Mesendoderm (in vitro differentiated cells): ENCODE measurements around the gene COX19.
"Not testable (repeated sequence)": the region's sequence is repeated elsewhere in the genome, so short reads cannot be mapped to it uniquely, and the experiment has no call there.

Experiments used
- DNase-seq: peaks from one replicate; pipeline ENCODE4 v3.0.0; 2013
- H2AK5ac ChIP-seq: 2 replicates; pipeline ENCODE4 v1.6.1; 2013; ENCODE audit warnings: low read length, inconsistent platforms
- H2BK120ac ChIP-seq: 2 replicates; pipeline ENCODE4 v1.6.1; 2013; ENCODE audit warnings: low read depth, mild to moderate bottlenecking, low read length, moderate library complexity, mixed read lengths
- H2BK15ac ChIP-seq: replicated peaks from 2 replicates; pipeline ENCODE4 v1.6.1; 2013; ENCODE audit warnings: low read depth, mild to moderate bottlenecking, moderate library complexity
- H2BK5ac ChIP-seq: 2 replicates; pipeline ENCODE4 v1.6.1; 2013; ENCODE audit warnings: low read length, inconsistent platforms
- H3K18ac ChIP-seq: 2 replicates; pipeline ENCODE4 v1.6.1; 2013; ENCODE audit warnings: mild to moderate bottlenecking, low read length, mixed read lengths
- H3K23ac ChIP-seq: one replicate; pipeline ENCODE4 v1.6.1; 2013; ENCODE audit warnings: low read length
- H3K27ac ChIP-seq: 2 replicates; pipeline ENCODE4 v1.5.1; 2013; ENCODE audit warnings: low read depth, mild to moderate bottlenecking, inconsistent platforms, low read length, moderate library complexity
- H3K27me3 ChIP-seq: 2 replicates; pipeline ENCODE4 v1.6.1; 2013; ENCODE audit warnings: low read length, control low read depth, mild to moderate bottlenecking, inconsistent platforms; ENCODE audit not compliant: insufficient read depth, poor library complexity
- H3K36me3 ChIP-seq: 2 replicates; pipeline ENCODE4 v1.6.1; 2013; ENCODE audit warnings: low read length, inconsistent platforms; ENCODE audit not compliant: control insufficient read depth, insufficient read depth
- H3K4ac ChIP-seq: one replicate; pipeline ENCODE4 v1.6.1; 2013; ENCODE audit warnings: low read depth, mild to moderate bottlenecking, low read length, moderate library complexity
- H3K4me1 ChIP-seq: 2 replicates; pipeline ENCODE4 v1.6.1; 2013; ENCODE audit warnings: low read depth, low read length, inconsistent platforms; ENCODE audit not compliant: control insufficient read depth
- H3K4me2 ChIP-seq: 2 replicates; pipeline ENCODE4 v1.6.1; 2013; ENCODE audit warnings: low read length
- H3K4me3 ChIP-seq: 2 replicates; pipeline ENCODE4 v1.5.1; 2013; ENCODE audit warnings: mild to moderate bottlenecking, low read length
- H3K56ac ChIP-seq: one replicate; pipeline ENCODE4 v1.6.1; 2013; ENCODE audit warnings: low read length
- H3K79me1 ChIP-seq: 2 replicates; pipeline ENCODE4 v1.6.1; 2013; ENCODE audit warnings: low read length, inconsistent platforms
- H3K79me2 ChIP-seq: 2 replicates; pipeline ENCODE4 v1.6.1; 2013; ENCODE audit warnings: mild to moderate bottlenecking, low read length; ENCODE audit not compliant: control insufficient read depth, insufficient read depth
- H3K9ac ChIP-seq: 2 replicates; pipeline ENCODE4 v1.6.1; 2013; ENCODE audit warnings: low read length, inconsistent platforms
- H4K5ac ChIP-seq: one replicate; pipeline ENCODE4 v1.6.1; 2013; ENCODE audit warnings: low read length
- H4K8ac ChIP-seq: one replicate; pipeline ENCODE4 v1.6.1; 2013; ENCODE audit warnings: low read depth, mild to moderate bottlenecking, control low read depth, low read length, moderate library complexity
- WGBS: extraction: QIAGEN DNeasy Blood & Tissue Kit; methylation state at CpG from one replicate; pipeline ENCODE4 v1.1.7; 2013; ENCODE audit warnings: low lambda C conversion rate, missing lambda C conversion rate; ENCODE audit not compliant: insufficient coverage; ENCODE audit errors: extremely low coverage; 5-methylcytosine and 5-hydroxymethylcytosine counted together

The COX19 gene

DNA sequence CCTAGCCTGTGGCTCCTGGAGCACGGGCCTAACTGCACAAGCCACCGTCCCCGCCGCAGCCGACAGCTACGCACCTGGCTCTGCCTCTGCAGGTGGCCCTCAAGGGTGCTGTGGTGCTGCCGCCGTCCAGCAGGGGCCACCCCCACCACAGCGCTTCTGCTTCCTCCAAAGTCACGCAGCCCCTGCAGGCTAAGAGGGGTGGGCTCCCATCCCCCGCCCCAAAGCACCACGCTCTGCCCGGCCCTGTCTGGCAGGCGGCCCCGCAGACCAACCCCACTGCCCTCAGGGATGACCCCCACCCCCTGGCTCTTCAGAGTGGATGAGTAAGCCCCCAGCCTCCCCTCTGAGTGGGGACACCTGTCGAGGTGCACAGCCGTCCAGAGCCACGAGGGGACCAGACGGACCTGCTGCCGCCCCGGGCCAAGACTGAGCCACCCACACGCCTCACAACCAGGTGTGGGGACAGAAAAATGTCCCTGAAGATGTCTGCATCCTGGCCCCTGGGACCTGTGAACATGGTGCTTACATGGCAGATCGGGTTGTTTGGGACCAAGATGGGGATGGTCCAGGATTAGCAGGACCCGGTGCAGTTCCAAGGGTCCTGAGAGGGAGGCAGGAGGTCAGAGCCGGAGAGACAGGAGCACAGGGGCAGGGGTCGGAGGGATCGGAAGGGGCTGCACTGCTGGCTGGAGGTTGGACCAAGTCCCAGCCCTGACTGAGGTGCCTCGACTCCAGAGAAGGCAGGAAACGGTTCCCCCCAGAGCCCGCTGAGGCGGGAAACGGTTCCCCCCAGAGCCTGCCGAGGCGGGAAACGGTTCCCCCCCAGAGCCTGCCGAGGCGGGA lies 11.9 kb downstream of the COX19 start:
- Histone ChIP-seq H4K8ac (no peak overlapping the region), H3K79me2 (no peaks in the 10 kb centered on the region), H2BK120ac (no peak overlapping the region), H3K4me2 (no peak overlapping the region), H3K27me3 (no peaks in the 10 kb centered on the region), H3K36me3 (peaks cover 3% of the 10 kb centered on the region), H2BK5ac (no peak overlapping the region), H3K4me1 (no peaks in the 10 kb centered on the region), H3K4ac (no peak overlapping the region), H3K4me3 (no peak overlapping the region), H4K5ac (no peak overlapping the region), H2BK15ac (no peak overlapping the region), H3K56ac (no peak overlapping the region), H3K18ac (no peak overlapping the region), H3K27ac (no peak overlapping the region), H3K79me1 (no peaks in the 10 kb centered on the region), H3K9ac (no peak overlapping the region), H2AK5ac (no peak overlapping the region), H3K23ac (no peak overlapping the region)
- WGBS: no CpG with 5 or more reads among the region's 37 CpGs
- DNase-seq: no peak

DNA sequence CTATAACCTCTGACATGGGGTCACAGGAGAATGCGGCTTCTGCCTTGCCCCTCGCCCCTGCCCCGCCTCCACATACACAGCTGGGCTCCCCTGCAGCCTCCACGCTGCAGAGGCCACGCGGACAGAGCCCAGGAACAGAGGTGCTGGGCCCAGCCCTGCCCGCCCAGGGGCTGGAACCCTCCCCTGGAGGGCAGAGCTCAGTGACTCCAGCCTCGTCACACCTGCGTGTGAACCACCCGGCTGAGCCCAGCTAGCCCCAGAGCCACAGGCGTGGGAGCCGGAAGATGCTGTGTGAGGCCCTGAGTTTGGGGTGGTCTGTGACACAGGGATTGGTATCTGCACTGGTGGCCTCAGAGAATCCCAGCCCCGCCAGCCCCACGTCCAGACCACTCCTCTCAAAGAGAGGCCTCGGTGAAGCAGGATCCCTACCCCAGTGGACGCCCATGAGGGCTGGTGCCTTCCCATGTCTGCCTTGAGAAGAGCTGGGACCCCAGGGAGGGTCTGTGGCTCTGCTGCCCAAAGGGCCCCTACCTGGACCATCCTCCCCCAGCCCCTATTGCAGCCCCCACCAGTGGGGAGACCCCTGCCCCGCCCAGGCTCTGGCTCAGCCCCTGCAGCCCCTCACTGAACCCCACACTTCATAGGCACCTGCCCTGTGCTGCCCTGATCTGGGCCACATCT lies 12.8 kb downstream of the COX19 start:
- H4K8ac ChIP-seq: no peak overlapping the region
- H3K79me2 ChIP-seq: no peaks in the 10 kb centered on the region
- no peaks in the 10 kb centered on the region for H3K79me1 ChIP-seq
- H4K5ac ChIP-seq: no peak overlapping the region
- no peaks in the 10 kb centered on the region for H3K36me3 ChIP-seq
- H3K56ac ChIP-seq: no peak overlapping the region
- H2BK120ac ChIP-seq: no peak overlapping the region
- H3K4me3 ChIP-seq: no peak overlapping the region
- H2BK15ac ChIP-seq: no peak overlapping the region
- no peak overlapping the region for H2BK5ac ChIP-seq
- no peak overlapping the region for H3K4ac ChIP-seq
- no peaks in the 10 kb centered on the region for H3K4me1 ChIP-seq
- no peak overlapping the region for H3K18ac ChIP-seq
- no peak overlapping the region for H3K23ac ChIP-seq
- WGBS: no CpG with 5 or more reads among the region's 17 CpGs
- H3K9ac ChIP-seq: no peak overlapping the region
- no peak overlapping the region for H3K27ac ChIP-seq
- no peak overlapping the region for H3K4me2 ChIP-seq
- H2AK5ac ChIP-seq: no peak overlapping the region
- no peak for DNase-seq
- no peaks in the 10 kb centered on the region for H3K27me3 ChIP-seq

DNA sequence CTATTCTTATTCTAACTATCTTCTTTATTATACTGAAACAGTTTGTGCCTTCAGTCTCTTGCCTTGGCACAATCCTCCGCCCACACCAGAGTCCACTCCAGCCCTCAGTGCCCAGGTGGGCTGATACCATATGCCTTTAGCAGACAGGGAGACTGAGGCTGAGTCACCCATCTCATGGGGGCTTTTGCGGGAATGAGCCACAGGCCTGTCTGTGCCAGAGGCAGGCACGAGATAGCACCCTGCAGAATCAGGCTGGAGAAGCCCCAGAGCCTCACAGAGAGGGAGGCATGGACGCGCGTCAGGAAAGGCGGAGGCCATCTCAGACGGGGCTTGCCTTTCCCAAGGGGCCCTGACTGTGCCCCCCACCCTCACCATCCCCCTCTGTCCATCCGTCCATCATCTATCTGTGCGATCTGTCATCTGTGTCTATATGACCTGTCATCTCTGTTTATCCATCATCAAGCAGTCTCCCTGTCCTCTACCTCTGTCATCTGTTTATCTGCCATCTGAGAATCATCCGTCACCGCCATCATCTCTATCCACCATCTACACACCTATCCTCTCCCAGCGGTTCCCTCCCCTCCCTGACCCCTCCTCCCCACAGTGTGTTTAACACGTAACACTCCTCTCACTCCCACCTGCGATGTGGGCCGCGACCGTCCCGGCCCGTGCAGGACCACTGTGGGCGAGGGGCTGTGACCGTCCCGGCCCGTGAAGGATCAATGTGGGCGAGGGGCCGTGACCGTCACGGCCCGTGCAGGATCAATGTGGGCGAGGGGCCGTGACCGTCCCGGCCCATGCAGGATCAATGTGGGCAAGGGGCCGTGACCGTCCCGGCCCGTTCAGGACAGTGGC lies 13.6 kb downstream of the COX19 start:
- Histone ChIP-seq H3K79me1 (no peaks in the 10 kb centered on the region), H3K18ac (no peak overlapping the region), H4K5ac (no peak overlapping the region), H3K27ac (no peak overlapping the region), H3K27me3 (no peaks in the 10 kb centered on the region), H2BK120ac (no peak overlapping the region), H3K23ac (no peak overlapping the region), H2AK5ac (no peak overlapping the region), H3K79me2 (no peaks in the 10 kb centered on the region), H3K4me2 (no peak overlapping the region), H3K56ac (no peak overlapping the region), H3K9ac (no peak overlapping the region), H3K4ac (no peak overlapping the region), H3K4me1 (no peaks in the 10 kb centered on the region), H2BK15ac (no peak overlapping the region), H4K8ac (no peak overlapping the region), H3K36me3 (no peaks in the 10 kb centered on the region), H2BK5ac (no peak overlapping the region), H3K4me3 (no peak overlapping the region)
- DNase-seq: no peak
- no CpG with 5 or more reads among the region's 37 CpGs for WGBS

DNA sequence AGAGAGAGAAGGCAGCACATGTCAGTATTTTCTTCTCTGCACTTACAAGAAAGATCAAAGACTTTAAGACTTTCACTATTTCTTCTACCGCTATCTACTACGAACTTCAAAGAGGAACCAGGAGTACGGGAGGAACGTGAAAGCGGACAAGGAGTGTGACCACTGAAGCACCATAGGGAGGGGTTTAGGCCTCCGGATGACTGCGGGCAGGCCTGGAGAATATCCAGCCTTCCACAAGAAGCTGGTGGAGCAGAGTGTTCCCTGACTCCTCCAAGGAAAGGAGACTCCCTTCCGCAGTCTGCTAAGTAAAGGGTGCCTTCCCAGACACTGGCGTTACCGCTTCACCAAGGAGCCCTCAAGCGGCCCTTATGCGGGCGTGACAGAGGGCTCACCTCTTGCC lies 14.4 kb downstream of the COX19 start:
- H3K27me3 ChIP-seq, H2BK120ac ChIP-seq, H2AK5ac ChIP-seq, H3K79me2 ChIP-seq, H3K4ac ChIP-seq, H2BK5ac ChIP-seq, H4K5ac ChIP-seq, H3K4me2 ChIP-seq, H3K27ac ChIP-seq, H4K8ac ChIP-seq, H3K4me3 ChIP-seq, H3K18ac ChIP-seq, H3K36me3 ChIP-seq, H3K79me1 ChIP-seq, H2BK15ac ChIP-seq, DNase-seq, H3K56ac ChIP-seq, H3K4me1 ChIP-seq, H3K23ac ChIP-seq, H3K9ac ChIP-seq: not testable (repeated sequence)
- WGBS: no CpG with 5 or more reads among the region's 13 CpGs

DNA sequence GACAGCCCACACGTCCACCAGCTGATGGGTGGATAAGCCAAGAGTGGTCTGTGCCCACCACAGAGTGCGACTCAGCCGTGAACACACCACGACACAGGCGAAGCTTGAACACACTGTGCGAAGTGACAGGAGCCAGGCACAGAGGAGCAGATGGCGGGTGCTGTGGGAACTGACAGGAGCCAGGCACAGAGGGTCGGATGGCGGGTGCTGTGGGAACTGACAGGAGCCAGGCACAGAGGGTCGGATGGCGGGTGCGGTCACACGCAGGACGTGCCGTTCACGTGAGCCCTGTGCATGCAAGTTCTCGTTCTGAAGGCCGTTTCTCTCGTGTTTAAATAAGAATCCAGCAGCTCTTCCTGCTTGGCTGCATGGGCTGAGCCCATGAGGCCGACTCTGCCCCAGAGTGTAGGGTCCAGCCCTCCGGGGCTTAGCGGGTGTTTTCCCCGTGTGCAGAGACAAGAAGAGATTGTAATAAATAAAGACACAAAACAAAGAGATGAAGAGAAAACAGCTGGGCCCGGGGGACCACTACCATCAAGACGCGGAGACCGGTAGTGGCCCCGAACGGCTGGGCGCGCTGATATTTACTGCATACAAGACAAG lies 15.0 kb downstream of the COX19 start:
- Histone ChIP-seq H3K23ac (no peak overlapping the region), H3K4me2 (no peak overlapping the region), H2BK15ac (no peak overlapping the region), H2BK120ac (no peak overlapping the region), H3K4ac (no peak overlapping the region), H3K79me2 (no peaks in the 10 kb centered on the region), H4K8ac (no peak overlapping the region), H3K27me3 (no peaks in the 10 kb centered on the region), H3K4me3 (no peak overlapping the region), H3K79me1 (no peaks in the 10 kb centered on the region), H3K18ac (no peak overlapping the region), H3K9ac (no peak overlapping the region), H3K56ac (no peak overlapping the region), H2BK5ac (no peak overlapping the region), H2AK5ac (no peak overlapping the region), H3K27ac (no peak overlapping the region), H4K5ac (no peak overlapping the region), H3K36me3 (no peaks in the 10 kb centered on the region), H3K4me1 (no peaks in the 10 kb centered on the region)
- no CpG with 5 or more reads among the region's 31 CpGs for WGBS
- no peak for DNase-seq
